HEK293T (cell line): ENCODE measurements around the gene LCORL.

ENCODE experiments used
- ARNT ChIP-seq: fragments of 450-650 bp; IDR thresholded peaks from 2 replicates; pipeline ENCODE4 v1.6.1; 2017; ENCODE audit warnings: mild to moderate bottlenecking
- BHLHE40 ChIP-seq: fragments of 450-650 bp; IDR thresholded peaks from 2 replicates; pipeline ENCODE4 v1.6.1; 2016; ENCODE audit warnings: mild to moderate bottlenecking, moderate library complexity, borderline replicate concordance
- CTBP1 ChIP-seq: fragments of 450-650 bp; IDR thresholded peaks from 2 replicates; pipeline ENCODE4 v1.6.1; 2016; ENCODE audit warnings: borderline replicate concordance
- ELF4 ChIP-seq: fragments of 450-650 bp; IDR thresholded peaks from 2 replicates; pipeline ENCODE4 v1.6.1; 2017; ENCODE audit warnings: antibody characterized with exemption
- FOXA1 ChIP-seq: fragments of 450-650 bp; IDR thresholded peaks from 2 replicates; pipeline ENCODE4 v1.6.1; 2016; ENCODE audit warnings: mild to moderate bottlenecking
- FOXM1 ChIP-seq: fragments of 450-650 bp; IDR thresholded peaks from 2 replicates; pipeline ENCODE4 v1.6.1; 2017; ENCODE audit warnings: mild to moderate bottlenecking, borderline replicate concordance
- HDGF ChIP-seq: fragments of 450-650 bp; IDR thresholded peaks from 2 replicates; pipeline ENCODE4 v1.6.1; 2017; ENCODE audit warnings: antibody characterized with exemption, borderline replicate concordance
- SP1 ChIP-seq: fragments of 450-650 bp; IDR thresholded peaks from 2 replicates; pipeline ENCODE4 v1.6.1; 2017
- TARDBP ChIP-seq: fragments of 450-650 bp; IDR thresholded peaks from 2 replicates; pipeline ENCODE4 v1.6.1; 2016
- ZNF384 ChIP-seq: fragments of 450-650 bp; IDR thresholded peaks from 2 replicates; pipeline ENCODE4 v1.6.1; 2016
- TF ChIP-seq, protein P1 (sequence below): fragments of 450-650 bp; IDR thresholded peaks from 2 replicates; pipeline ENCODE4 v1.6.1; 2016

DNA sequence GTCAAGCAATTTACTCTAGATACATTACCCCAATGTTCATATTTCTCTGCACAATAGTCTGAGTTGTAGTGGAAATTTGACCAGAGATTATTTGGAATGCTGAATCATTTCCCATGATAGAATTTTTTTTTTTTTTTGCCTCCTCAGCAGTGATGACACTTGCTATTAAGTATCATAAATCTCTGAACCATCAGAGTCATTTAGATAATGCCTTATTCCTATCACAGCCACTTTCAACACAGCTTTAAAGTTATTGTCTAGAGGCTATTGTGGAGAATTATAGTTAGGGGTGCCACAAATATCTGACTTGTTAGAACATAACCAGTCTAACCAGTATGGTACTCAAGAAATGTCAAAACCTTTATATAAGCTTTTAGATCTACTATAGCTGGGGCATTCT is 79.8 kb downstream of the LCORL start:
- TF ChIP-seq BHLHE40 (no peak), FOXA1 (no peak), ZNF384 (no peak), HDGF (no peak), ARNT (no peak), FOXM1 (no peak), ELF4 (no peak), TARDBP (no peak), SP1 (no peak), CTBP1 (no peak)
- TF ChIP-seq, protein P1, sequence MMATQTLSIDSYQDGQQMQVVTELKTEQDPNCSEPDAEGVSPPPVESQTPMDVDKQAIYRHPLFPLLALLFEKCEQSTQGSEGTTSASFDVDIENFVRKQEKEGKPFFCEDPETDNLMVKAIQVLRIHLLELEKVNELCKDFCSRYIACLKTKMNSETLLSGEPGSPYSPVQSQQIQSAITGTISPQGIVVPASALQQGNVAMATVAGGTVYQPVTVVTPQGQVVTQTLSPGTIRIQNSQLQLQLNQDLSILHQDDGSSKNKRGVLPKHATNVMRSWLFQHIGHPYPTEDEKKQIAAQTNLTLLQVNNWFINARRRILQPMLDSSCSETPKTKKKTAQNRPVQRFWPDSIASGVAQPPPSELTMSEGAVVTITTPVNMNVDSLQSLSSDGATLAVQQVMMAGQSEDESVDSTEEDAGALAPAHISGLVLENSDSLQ: no peak
